Endothelial cell of umbilical vein (primary cell): Measurements from ENCODE around the gene HSPG2. TPM values are rescaled to one million over a fixed set of nuclear protein-coding genes. Genes with fewer than 3 reads are reported as not detected.
A peak's percentile ranks its signal among the peaks of the same experiment; 100 is the strongest.

ENCODE experiments used
- BruUV-seq: library from RNA; stranded (reverse); fragments of 400-500 nt; replicated peaks from 2 replicates; lab custom pipeline; 2021; lab: Mats Ljungman, UMichigan
- CTCF ChIA-PET: fragments of 300-600, 350-600 bp; sonication (Branson Sonifier 250); formaldehyde crosslinking; loops from one replicate; lab custom pipeline; 2021; ENCODE audit warnings: antibody characterized with exemption, inconsistent platforms; lab: Charles Lee
- POLR2A ChIA-PET: fragments of 300-600, 350-600 bp; sonication (Branson Sonifier 250); formaldehyde crosslinking; loops from one replicate; lab custom pipeline; 2021; ENCODE audit warnings: antibody characterized with exemption, inconsistent platforms; lab: Charles Lee
- DNase-seq: peaks from one replicate; pipeline ENCODE4 v3.0.0-alpha.2; 2011; ENCODE audit warnings: low read depth, low spot score
- FAIRE-seq: peaks from 2 replicates; lab custom pipeline; 2011; peaks lifted over from hg19 to GRCh38; lab: Jason Lieb, UNC
- H2AFZ ChIP-seq: 2 replicates; pipeline ENCODE4 v1.6.0; 2012; ENCODE audit warnings: low read depth, low read length, control low read depth, inconsistent platforms
- H3K27ac ChIP-seq: 2 replicates; pipeline ENCODE4 v1.5.1; 2011; ENCODE audit warnings: low read depth, mild to moderate bottlenecking, control low read depth, low read length, moderate library complexity; ENCODE audit not compliant: insufficient read depth
- H3K27me3 ChIP-seq, 2 experiments: 2 replicates each; pipeline versions ENCODE4 v1.6.0 to v1.6.1; 2011; ENCODE audit warnings: low read length in 2 of 2, mixed read lengths in 1 of 2; ENCODE audit not compliant: control insufficient read depth in 2 of 2, insufficient read depth in 2 of 2
- H3K36me3 ChIP-seq, 2 experiments: 2 replicates in 1 of 2; 3 replicates in 1 of 2; pipeline ENCODE4 v1.5.1; 2011; ENCODE audit warnings: low read length in 2 of 2, mild to moderate bottlenecking in 1 of 2, moderate library complexity in 1 of 2; ENCODE audit not compliant: control insufficient read depth in 2 of 2, insufficient read depth in 2 of 2; ENCODE audit errors: extremely low read depth in 1 of 2
- H3K4me1 ChIP-seq: 3 replicates; pipeline ENCODE4 v1.5.1; 2011; ENCODE audit warnings: mild to moderate bottlenecking, low read length; ENCODE audit not compliant: control insufficient read depth, insufficient read depth; ENCODE audit errors: extremely low read depth
- H3K4me2 ChIP-seq: 2 replicates; pipeline ENCODE4 v1.6.1; 2011; ENCODE audit warnings: low read length, control low read depth, mixed read lengths; ENCODE audit not compliant: insufficient read depth
- H3K4me3 ChIP-seq, 3 experiments: fragments of 200-600 bp in 1 of 3; sonication (generic), shearing (Covaris generic) in 1 of 3; replicated peaks in 1 of 3; 2 replicates each; pipeline ENCODE4 v1.5.1; 2011 to 2016; ENCODE audit warnings: control low read depth in 3 of 3, low read length in 3 of 3, mild to moderate bottlenecking in 2 of 3, inconsistent platforms in 1 of 3, low read depth in 1 of 3, moderate library complexity in 1 of 3; ENCODE audit not compliant: insufficient read depth in 1 of 3
- H3K79me2 ChIP-seq: 2 replicates; pipeline ENCODE4 v1.6.0; 2012; ENCODE audit warnings: low read length, inconsistent platforms; ENCODE audit not compliant: control insufficient read depth, insufficient read depth
- H3K9ac ChIP-seq: replicated peaks from 2 replicates; pipeline ENCODE3; 2011; ENCODE audit warnings: low read length, control low read depth; ENCODE audit not compliant: insufficient read depth; ENCODE audit errors: extremely low read depth
- H3K9me1 ChIP-seq: replicated peaks from 3 replicates; pipeline ENCODE4 v1.6.0; 2011; ENCODE audit warnings: mild to moderate bottlenecking, low read length; ENCODE audit not compliant: control insufficient read depth, insufficient read depth; ENCODE audit errors: extremely low read depth
- H3K9me3 ChIP-seq: replicated peaks from 2 replicates; pipeline ENCODE4 v1.5.1; 2012; ENCODE audit warnings: low read length, inconsistent platforms; ENCODE audit not compliant: control insufficient read depth, insufficient read depth
- H4K20me1 ChIP-seq: replicated peaks from 2 replicates; pipeline ENCODE3; 2011; ENCODE audit warnings: mild to moderate bottlenecking, low read length; ENCODE audit not compliant: control insufficient read depth, insufficient read depth; ENCODE audit errors: extremely low read depth
- CTCF ChIP-seq, 2 donors: IDR thresholded peaks; 1 replicate in 1 of 2; 2 replicates in 1 of 2; pipeline ENCODE4 v1.5.1; 2011; ENCODE audit warnings: low read length in 2 of 2, mild to moderate bottlenecking in 2 of 2, moderate library complexity in 2 of 2, control low read depth in 1 of 2, inconsistent platforms in 1 of 2, low read depth in 1 of 2; ENCODE audit not compliant: insufficient read depth in 1 of 2; ENCODE audit errors: extremely low read depth in 1 of 2
- EZH2 ChIP-seq: IDR thresholded peaks from 2 replicates; pipeline ENCODE4 v1.6.1; 2012; ENCODE audit warnings: borderline replicate concordance, low read depth, mild to moderate bottlenecking, moderate library complexity, low read length, inconsistent platforms; ENCODE audit not compliant: severe bottlenecking
- FOS ChIP-seq: IDR thresholded peaks from 2 replicates; pipeline ENCODE4 v1.6.1; 2011; ENCODE audit warnings: mild to moderate bottlenecking, low read length, moderate library complexity, borderline replicate concordance; ENCODE audit not compliant: insufficient read depth
- GATA2 ChIP-seq: IDR thresholded peaks from 2 replicates; pipeline ENCODE4 v1.7.0; 2011; ENCODE audit warnings: low read depth, mild to moderate bottlenecking, moderate library complexity, mixed read lengths, low read length; ENCODE audit not compliant: insufficient read length, insufficient read depth
- JUN ChIP-seq: IDR thresholded peaks from 2 replicates; pipeline ENCODE4 v1.6.1; 2011; ENCODE audit warnings: borderline replicate concordance, low read depth; ENCODE audit not compliant: insufficient read length, insufficient read depth
- MAX ChIP-seq: IDR thresholded peaks from 2 replicates; pipeline ENCODE4 v1.6.1; 2011; ENCODE audit not compliant: insufficient read depth, insufficient read length
- MYC ChIP-seq: IDR thresholded peaks from one replicate; pipeline ENCODE4 v1.6.1; 2011; ENCODE audit warnings: mild to moderate bottlenecking, low read depth, low read length
- POLR2A ChIP-seq: IDR thresholded peaks from 2 replicates; pipeline ENCODE4 v1.6.1; 2012; ENCODE audit warnings: low read depth, mild to moderate bottlenecking, control low read depth, low read length
- POLR2AphosphoS5 ChIP-seq: IDR thresholded peaks from 2 replicates; pipeline ENCODE4 v1.6.1; 2012; ENCODE audit warnings: low read depth, mild to moderate bottlenecking, control low read depth, low read length, moderate library complexity; ENCODE audit not compliant: insufficient read depth
- dilution Hi-C: fragments of 300-500 bp; cut with MboI; formaldehyde crosslinking; loops from one replicate; pipeline ENCODE4 v1.15.0; 2019; ENCODE audit warnings: low sequenced_read_pairs; ENCODE audit not compliant: extremely low pct_ligation_motif_present
- intact Hi-C: fragments of 100-400 bp; cut with micrococcal nuclease; formaldehyde crosslinking; loops from one replicate; pipeline ENCODE4 v1.10.0; 2022
- polyA plus RNA-seq, 4 experiments: library from polyadenylated mRNA; depleted of rRNA in 3 of 4; stranded (reverse) in 3 of 4; unstranded in 1 of 4; fragments of >200 nt; gene quantifications; 2 replicates each; pipeline versions ENCODE4 v1.2.1 to v1.2.3, GENCODE V29; 2011 to 2012; ENCODE audit warnings: missing spikeins in 1 of 4
- total RNA-seq: library from RNA; stranded (reverse); gene quantifications from 2 replicates; pipeline ENCODE4 v1.2.3, GENCODE V29; 2021

HSPG2 gene
- total and polyA plus RNA-seq, 2 donors (not counting 3 experiments of a cell fraction or from before 2014, with no cell fraction given), result 734 to 3,499 TPM

GRCh38 chr1:21904704-21905520, 32.2 kb downstream of the HSPG2 start:
- DNase-seq (peak; percentile 99), FAIRE-seq (peak; percentile 96)
- no peaks in the 10 kb centered on the region for H3K9me1 ChIP-seq
- intact Hi-C loops (no loop called here), dilution Hi-C loops (no loop called here)
- POLR2A ChIA-PET, result no interaction called here
- no peaks in the 10 kb centered on the region for H3K9me3 ChIP-seq
- H3K79me2 ChIP-seq, result peaks cover 88% of the 10 kb centered on the region
- CTCF ChIA-PET, result interaction anchor here (1.0 kb wide), 1 partner anchor 35 kb away, joined by 3 read pairs; no protein-coding TSS in a partner anchor
- H3K36me3 ChIP-seq, result peaks cover 5 to 16% of the 10 kb centered on the region in 2 experiments
- H3K9ac ChIP-seq, result peak overlapping the region; percentile 79
- BruUV-seq, result no TSS peak
- TF ChIP-seq EZH2 (no peak), MYC (no peak), POLR2AphosphoS5 (peak; percentile 76), POLR2A (peak; percentile 69), MAX (peak; percentile 50), CTCF (IDR thresholded peaks at IDR 0.05; ENCODE audit: extremely low read depth in 1 of 2, insufficient read depth in 1 of 2, low read depth in 1 of 2, low read length in 2 of 2) (no peak), FOS (peak; percentile 56), JUN (peak; percentile 94), GATA2 (peak; percentile 81)
- H3K4me3 ChIP-seq, result no peak overlapping the region
- H4K20me1 ChIP-seq, result no peaks in the 10 kb centered on the region
- H3K4me1 ChIP-seq, result peaks cover 92% of the 10 kb centered on the region
- no peaks in the 10 kb centered on the region for H3K27me3 ChIP-seq
- H3K27ac ChIP-seq, result peak overlapping the region; percentile 94
- no peak overlapping the region for H2AFZ ChIP-seq
- no peak overlapping the region for H3K4me2 ChIP-seq
